Measurements from ENCODE around the gene STPG3. TPM values are rescaled to one million over a fixed set of nuclear protein-coding genes. Genes with fewer than 3 reads are reported as not detected.

STPG3 gene
- total RNA-seq, 2 experiments from 2014 or later: not detected

GRCh38 chr9:137278721-137279711 lies 27.9 kb downstream of the STPG3 start:
- peaks cover 4% of the 10 kb centered on the region for H3K36me3 Mint-ChIP-seq (ENCODE audit: low read depth)
- ChIA-PET CTCF (interaction anchor here (1.2 to 1.3 kb wide), 2 partner anchors 11 to 42 kb away, joined by 3 to 4 read pairs; no protein-coding TSS in a partner anchor), POLR2A (no interaction called here)
- peaks cover 6% of the 10 kb centered on the region for H3K27me3 Mint-ChIP-seq
- no peak for DNase-seq
- H3K9me3 Mint-ChIP-seq: no peaks in the 10 kb centered on the region
- H3K4me3 Mint-ChIP-seq: no peak overlapping the region
- peaks cover 16% of the 10 kb centered on the region for H3K4me1 Mint-ChIP-seq
- H3K27ac Mint-ChIP-seq: no peak overlapping the region

GRCh38 chr9:137279741-137280473 lies 28.8 kb downstream of the STPG3 start:
- no peak for DNase-seq
- POLR2A ChIA-PET: no interaction called here
- Mint-ChIP-seq H3K4me1 (peaks cover 16% of the 10 kb centered on the region), H3K36me3 (ENCODE audit: low read depth) (no peaks in the 10 kb centered on the region), H3K4me3 (no peak overlapping the region), H3K27me3 (peaks cover 6% of the 10 kb centered on the region), H3K9me3 (no peaks in the 10 kb centered on the region), H3K27ac (no peak overlapping the region)
- CTCF ChIA-PET: interaction anchor here (1.2 to 1.3 kb wide), 2 partner anchors 10 to 43 kb away, joined by 3 to 4 read pairs; no protein-coding TSS in a partner anchor

- POLR2A ChIA-PET: no interaction called here
These were observed 29.6 kb downstream of the STPG3 start for GRCh38 chr9:137280474-137281344.

GRCh38 chr9:137281345-137282116 lies 30.4 kb downstream of the STPG3 start:
- Mint-ChIP-seq H3K4me1 (peaks cover 12% of the 10 kb centered on the region), H3K27me3 (peaks cover 6% of the 10 kb centered on the region), H3K36me3 (ENCODE audit: low read depth) (no peaks in the 10 kb centered on the region), H3K4me3 (no peak overlapping the region), H3K9me3 (no peaks in the 10 kb centered on the region), H3K27ac (no peak overlapping the region)
- ChIA-PET CTCF (interaction anchor here (0.7 to 1.5 kb wide), 3 partner anchors 12 to 542 kb away, joined by 3 to 5 read pairs (median 3); no protein-coding TSS in a partner anchor), POLR2A (no interaction called here)
- no peak for DNase-seq

More at GRCh38 chr9:137280474-137281344, 29.6 kb downstream of the STPG3 start:
- Mint-ChIP-seq H3K27me3 (peaks cover 6% of the 10 kb centered on the region), H3K4me3 (no peak overlapping the region), H3K9me3 (no peaks in the 10 kb centered on the region), H3K27ac (no peak overlapping the region), H3K4me1 (peaks cover 13% of the 10 kb centered on the region), H3K36me3 (ENCODE audit: low read depth) (no peaks in the 10 kb centered on the region)
- CTCF ChIA-PET: interaction anchor here (1.2 kb wide), 1 partner anchor 9 kb away, joined by 3 read pairs; no protein-coding TSS in a partner anchor
- no peak for DNase-seq

GRCh38 chr9:137286975-137287383 lies 35.9 kb downstream of the STPG3 start:
- DNase-seq: peak; percentile 37
- ChIA-PET CTCF (interaction anchor here (0.5 to 1.9 kb wide), 12 partner anchors 9 to 261 kb away, joined by 3 to 6 read pairs (median 4); partner anchors contain the start of genes EXD3, NOXA1, NRARP and TOR4A), POLR2A (interaction anchor here (0.7 kb wide), 1 partner anchor 586 kb away, joined by 3 read pairs; no protein-coding TSS in a partner anchor)
- Mint-ChIP-seq H3K4me3 (no peak overlapping the region), H3K36me3 (ENCODE audit: low read depth) (no peaks in the 10 kb centered on the region), H3K27ac (no peak overlapping the region), H3K27me3 (peaks cover 10% of the 10 kb centered on the region), H3K9me3 (no peaks in the 10 kb centered on the region), H3K4me1 (peaks cover 3% of the 10 kb centered on the region)

- Mint-ChIP-seq H3K27ac (no peak overlapping the region), H3K27me3 (peaks cover 30% of the 10 kb centered on the region), H3K36me3 (ENCODE audit: low read depth) (no peaks in the 10 kb centered on the region), H3K4me1 (peaks cover 5% of the 10 kb centered on the region), H3K4me3 (no peak overlapping the region), H3K9me3 (no peaks in the 10 kb centered on the region)
- ChIA-PET POLR2A (no interaction called here), CTCF (interaction anchor here (1.2 to 1.7 kb wide), 2 partner anchors 9 to 11 kb away, joined by 3 to 5 read pairs; partner anchors contain the start of gene NRARP)
- no peak for DNase-seq
These were observed 42.0 kb downstream of the STPG3 start for GRCh38 chr9:137293094-137293481.

- Mint-ChIP-seq H3K9me3 (no peaks in the 10 kb centered on the region), H3K36me3 (ENCODE audit: low read depth) (no peaks in the 10 kb centered on the region), H3K4me3 (no peak overlapping the region), H3K4me1 (peaks cover 5% of the 10 kb centered on the region), H3K27ac (no peak overlapping the region), H3K27me3 (peaks cover 34% of the 10 kb centered on the region)
- no peak for DNase-seq
- ChIA-PET CTCF (interaction anchor here (1.2 to 1.7 kb wide), 2 partner anchors 9 to 12 kb away, joined by 3 to 5 read pairs; partner anchors contain the start of gene NRARP), POLR2A (no interaction called here)
These were observed 42.5 kb downstream of the STPG3 start for GRCh38 chr9:137293482-137294090.

GRCh38 chr9:137294091-137294680 lies 43.1 kb downstream of the STPG3 start:
- Mint-ChIP-seq H3K36me3 (ENCODE audit: low read depth) (no peaks in the 10 kb centered on the region), H3K27me3 (peaks cover 37% of the 10 kb centered on the region), H3K27ac (no peak overlapping the region), H3K4me1 (peaks cover 5% of the 10 kb centered on the region), H3K4me3 (peak overlapping the region; percentile 28), H3K9me3 (no peaks in the 10 kb centered on the region)
- CTCF ChIA-PET: interaction anchor here (1.2 to 1.7 kb wide), 2 partner anchors 8 to 12 kb away, joined by 3 to 5 read pairs; partner anchors contain the start of gene NRARP
- POLR2A ChIA-PET: interaction anchor here (0.6 kb wide), 1 partner anchor 187 kb away, joined by 3 read pairs; no protein-coding TSS in a partner anchor
- peak; percentile 29 for DNase-seq

- Mint-ChIP-seq H3K4me1 (peaks cover 6% of the 10 kb centered on the region), H3K4me3 (peak overlapping the region; percentile 28), H3K27ac (no peak overlapping the region), H3K27me3 (peaks cover 40% of the 10 kb centered on the region), H3K36me3 (ENCODE audit: low read depth) (no peaks in the 10 kb centered on the region), H3K9me3 (no peaks in the 10 kb centered on the region)
- DNase-seq: no peak
- POLR2A ChIA-PET: interaction anchor here (0.6 kb wide), 1 partner anchor 188 kb away, joined by 3 read pairs; no protein-coding TSS in a partner anchor
- CTCF ChIA-PET: no interaction called here
These were observed 43.7 kb downstream of the STPG3 start for GRCh38 chr9:137294681-137295237.

- peak; percentile 36 for DNase-seq
- POLR2A ChIA-PET: no interaction called here
- Mint-ChIP-seq H3K4me1 (peaks cover 9% of the 10 kb centered on the region), H3K4me3 (no peak overlapping the region), H3K27ac (no peak overlapping the region), H3K27me3 (peaks cover 44% of the 10 kb centered on the region), H3K36me3 (ENCODE audit: low read depth) (no peaks in the 10 kb centered on the region), H3K9me3 (no peaks in the 10 kb centered on the region)
- CTCF ChIA-PET: no interaction called here
These were observed 44.2 kb downstream of the STPG3 start for GRCh38 chr9:137295238-137295811.
